ENCODE results near the gene UTP11.

DNA sequence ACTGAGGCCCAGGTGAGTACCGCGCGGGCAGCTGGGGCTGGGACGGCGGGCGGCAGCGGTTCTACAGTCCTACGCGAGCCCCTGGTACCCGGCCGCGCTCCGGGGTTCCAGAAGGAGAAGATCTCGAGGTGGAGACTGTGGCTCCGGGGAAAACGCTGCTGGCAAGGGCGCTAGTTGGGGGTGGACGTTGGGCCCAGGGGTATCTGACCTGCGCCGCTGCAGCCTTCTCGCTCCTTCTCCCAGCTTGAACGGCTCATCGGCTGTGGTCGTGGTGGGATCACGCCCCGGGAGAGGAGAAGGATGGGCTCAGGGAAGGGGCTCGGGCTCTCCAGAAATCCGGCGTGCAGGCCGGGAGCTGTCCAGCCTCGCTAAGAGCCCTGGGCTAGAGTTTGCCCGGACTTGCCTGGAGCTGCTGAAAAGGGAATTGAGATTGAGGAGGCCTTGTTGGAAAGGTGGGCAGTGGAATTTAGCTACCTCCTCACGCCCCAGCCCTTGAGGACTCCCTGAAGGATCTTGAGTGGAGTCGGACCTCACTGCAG, 35.1 kb downstream of the UTP11 start:
- TF ChIP-seq GATA2 (IDR thresholded peaks at IDR 0.05; ENCODE audit: low read depth, low read length) (no peak), GATA3 (IDR thresholded peaks at IDR 0.05; ENCODE audit: low read depth, low read length) (no peak)

Data from SH-SY5Y (cell line).